Middle frontal gyrus (tissue), 1 donor: ENCODE measurements around the gene CACNA1D.

ENCODE experiments used
- DNase-seq: peaks from one replicate; pipeline ENCODE4 v3.0.0-alpha.2; 2015; ENCODE audit warnings: low spot score; ENCODE audit errors: extremely low spot score

CACNA1D gene

GRCh38 chr3:53748512-53749271 lies 254.3 kb downstream of the CACNA1D start:
- no peak for DNase-seq

GRCh38 chr3:53749448-53749847 lies 255.0 kb downstream of the CACNA1D start:
- DNase-seq, result no peak

DNA sequence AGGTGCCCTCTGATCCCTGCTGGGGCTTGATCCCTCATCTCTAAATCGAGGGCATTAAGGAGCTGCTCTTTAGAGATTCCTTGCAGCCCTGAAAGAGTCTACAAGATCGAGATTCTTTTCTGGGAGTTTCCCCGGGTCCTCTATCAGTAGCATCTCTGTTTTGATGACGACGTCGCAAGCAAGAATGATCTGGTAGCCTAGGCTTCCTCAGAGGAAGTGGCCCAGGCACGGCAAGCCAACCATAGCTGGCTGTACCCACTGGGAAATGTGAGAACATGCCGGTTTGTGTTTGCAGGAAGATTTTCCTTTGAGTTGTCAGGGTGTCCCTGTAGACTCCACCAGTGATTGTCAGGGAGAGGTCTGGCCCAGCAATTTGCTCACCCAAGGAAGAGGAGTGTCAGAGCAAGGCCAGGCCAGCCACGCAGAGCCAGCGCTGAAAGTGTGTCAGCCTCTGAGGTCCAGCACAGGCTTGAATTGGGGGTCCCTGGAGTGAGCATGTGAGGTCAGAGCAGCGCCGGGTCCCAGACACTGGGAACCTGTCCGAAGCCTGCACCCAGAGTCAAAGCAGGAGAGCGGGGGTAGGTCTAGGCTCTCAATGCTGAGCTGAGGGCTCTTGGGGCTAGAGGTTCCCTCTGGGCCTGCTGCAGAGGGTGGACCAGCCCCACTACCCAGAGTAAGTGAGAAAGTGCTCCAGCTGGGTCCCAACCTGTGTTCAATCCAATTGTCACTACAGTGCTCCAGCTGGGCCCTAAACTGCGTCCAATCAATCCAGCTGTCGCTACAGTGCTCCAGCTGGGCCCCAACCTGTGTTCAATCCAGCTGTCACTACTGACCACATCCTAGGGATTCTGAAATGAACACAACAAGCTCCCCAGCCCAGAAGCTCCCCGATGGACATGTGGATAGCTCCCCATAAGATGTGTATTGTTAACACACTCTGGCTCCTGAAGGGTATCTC lies 256.1 kb downstream of the CACNA1D start:
- DNase-seq, result no peak

- DNase-seq, result no peak
Observed at GRCh38 chr3:53753518-53754183, 259.2 kb downstream of the CACNA1D start.

GRCh38 chr3:53754325-53754724 lies 259.9 kb downstream of the CACNA1D start:
- no peak for DNase-seq

- no peak for DNase-seq
Observed at GRCh38 chr3:53758846-53759245, 264.4 kb downstream of the CACNA1D start.

GRCh38 chr3:53763353-53763752 lies 268.9 kb downstream of the CACNA1D start:
- DNase-seq, result no peak

DNA sequence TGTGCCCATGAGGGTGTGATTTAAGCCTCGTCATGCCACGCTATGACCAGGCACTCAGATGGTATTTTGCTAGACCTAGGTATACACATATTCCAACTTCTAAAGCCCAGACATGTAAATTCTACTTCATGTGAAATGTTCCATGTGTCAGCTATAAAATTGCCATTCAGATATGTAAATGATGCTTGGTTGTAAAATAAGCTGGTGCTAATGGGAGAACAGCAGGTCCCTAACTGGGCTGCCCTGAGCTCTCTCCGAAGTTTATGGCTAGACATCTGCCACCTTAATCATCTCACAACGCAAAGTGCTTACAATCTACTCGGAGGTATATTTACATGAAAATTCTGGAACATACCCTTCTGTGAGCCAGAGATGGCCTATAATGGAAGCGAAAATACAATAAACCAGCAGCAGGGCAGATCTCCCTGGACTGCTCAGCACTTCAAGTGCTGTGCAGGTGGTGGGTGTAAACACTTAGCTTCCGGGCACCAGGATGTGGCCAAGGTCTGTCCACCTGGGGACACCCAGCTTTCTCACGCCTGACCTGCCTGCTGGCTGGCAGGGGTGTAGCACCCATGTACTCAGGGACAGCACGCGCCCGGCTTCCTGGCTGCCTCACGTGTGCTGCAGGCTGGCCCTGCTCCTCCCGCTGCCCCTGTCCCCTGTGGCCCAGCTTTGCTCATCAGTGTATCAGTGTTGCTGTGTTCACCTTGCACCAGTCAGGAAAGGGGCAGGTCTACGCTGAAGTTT lies 269.8 kb downstream of the CACNA1D start:
- no peak for DNase-seq

- no peak for DNase-seq
Observed at GRCh38 chr3:53765753-53766152, 271.3 kb downstream of the CACNA1D start.

- DNase-seq, result no peak
Observed at GRCh38 chr3:53766706-53767105, 272.3 kb downstream of the CACNA1D start.

DNA sequence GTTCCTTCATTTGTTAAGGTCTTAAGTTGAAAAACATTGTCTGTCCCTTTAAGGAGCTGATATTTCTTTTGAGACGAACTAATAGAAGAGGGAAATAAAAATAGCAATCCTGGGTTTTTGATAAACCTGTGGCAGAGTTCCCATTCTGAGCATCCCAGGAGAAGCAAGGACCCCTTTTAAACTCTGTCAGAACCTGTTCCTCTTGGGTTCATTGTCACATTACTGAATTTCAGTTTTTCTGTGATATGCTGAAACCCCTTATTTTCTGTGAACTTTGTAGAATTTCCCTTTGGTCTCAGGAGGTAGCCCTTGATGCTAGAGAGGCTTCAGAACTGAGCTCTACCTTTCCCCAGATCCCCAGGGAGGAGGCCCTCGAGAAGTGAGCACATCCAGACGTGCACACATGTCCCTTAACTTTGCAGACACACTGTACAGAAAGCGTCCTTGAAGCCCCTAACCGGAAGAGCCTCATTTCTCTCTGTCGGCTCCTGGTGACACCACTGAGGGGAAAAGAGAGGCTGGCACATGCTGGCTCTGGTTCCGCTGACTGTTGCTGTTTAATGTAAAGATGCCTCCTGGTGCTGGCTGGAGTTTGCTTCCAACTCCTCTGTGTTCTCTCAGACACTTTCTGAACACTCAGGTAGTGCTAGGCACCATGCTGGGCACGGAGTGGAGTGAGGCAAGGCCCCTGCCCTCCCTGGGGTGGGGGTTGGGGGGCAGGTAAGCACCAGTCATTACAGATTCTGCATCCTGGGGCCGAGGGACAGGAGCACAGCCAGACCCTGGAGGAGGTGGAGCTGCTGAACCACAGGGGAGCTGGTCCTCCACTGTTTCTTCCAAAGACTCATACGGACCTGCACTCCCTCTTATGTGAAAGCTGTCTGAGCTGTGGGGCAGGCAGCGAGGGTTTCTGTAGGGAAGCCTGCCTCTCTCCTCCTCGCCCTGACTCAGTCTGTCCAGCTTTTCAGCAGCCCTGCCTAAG lies 274.4 kb downstream of the CACNA1D start:
- no peak for DNase-seq

DNA sequence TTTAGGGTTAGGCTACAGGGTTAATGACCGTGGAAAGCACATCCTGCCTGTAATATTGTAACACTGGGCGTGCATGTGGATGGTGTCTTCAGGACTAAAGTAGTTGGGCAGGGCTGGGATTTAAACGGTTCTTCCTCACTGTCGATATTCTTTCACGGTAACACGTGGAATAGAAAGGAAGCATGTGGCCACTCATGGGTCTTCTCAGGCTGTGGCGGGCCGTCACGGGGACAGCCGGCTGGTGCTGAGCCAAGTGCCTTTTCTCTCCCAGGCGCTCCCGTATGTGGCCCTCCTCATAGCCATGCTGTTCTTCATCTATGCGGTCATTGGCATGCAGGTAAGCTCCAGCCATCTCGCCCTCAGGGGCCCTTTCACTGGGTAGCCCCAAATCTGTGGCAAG lies 278.2 kb downstream of the CACNA1D start:
- no peak for DNase-seq

GRCh38 chr3:53773021-53773436 lies 278.6 kb downstream of the CACNA1D start:
- no peak for DNase-seq

- DNase-seq, result no peak
Observed at GRCh38 chr3:53773611-53774368, 279.4 kb downstream of the CACNA1D start.

GRCh38 chr3:53774414-53774813 lies 280.0 kb downstream of the CACNA1D start:
- DNase-seq, result no peak

DNA sequence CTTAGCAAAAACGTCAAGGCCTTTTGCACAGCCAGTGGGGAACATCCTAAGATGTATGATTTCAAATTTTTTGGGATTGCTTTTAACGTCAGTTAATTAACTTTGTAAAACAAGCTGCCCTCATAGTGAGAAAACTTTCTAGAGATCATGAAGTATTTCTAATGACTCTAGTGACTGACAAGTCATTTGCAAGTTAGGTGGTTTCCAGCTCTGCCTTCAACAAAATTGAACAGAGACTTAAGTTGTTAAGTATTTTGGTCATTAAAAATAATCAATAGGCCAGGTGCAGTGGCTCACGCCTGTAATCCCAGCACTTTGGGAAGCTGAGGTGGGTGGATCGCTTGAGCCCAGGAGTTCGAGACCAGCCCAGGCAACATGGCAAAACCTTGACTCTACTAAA lies 280.6 kb downstream of the CACNA1D start:
- no peak for DNase-seq

- no peak for DNase-seq
Observed at GRCh38 chr3:53775834-53776251, 281.4 kb downstream of the CACNA1D start.

DNA sequence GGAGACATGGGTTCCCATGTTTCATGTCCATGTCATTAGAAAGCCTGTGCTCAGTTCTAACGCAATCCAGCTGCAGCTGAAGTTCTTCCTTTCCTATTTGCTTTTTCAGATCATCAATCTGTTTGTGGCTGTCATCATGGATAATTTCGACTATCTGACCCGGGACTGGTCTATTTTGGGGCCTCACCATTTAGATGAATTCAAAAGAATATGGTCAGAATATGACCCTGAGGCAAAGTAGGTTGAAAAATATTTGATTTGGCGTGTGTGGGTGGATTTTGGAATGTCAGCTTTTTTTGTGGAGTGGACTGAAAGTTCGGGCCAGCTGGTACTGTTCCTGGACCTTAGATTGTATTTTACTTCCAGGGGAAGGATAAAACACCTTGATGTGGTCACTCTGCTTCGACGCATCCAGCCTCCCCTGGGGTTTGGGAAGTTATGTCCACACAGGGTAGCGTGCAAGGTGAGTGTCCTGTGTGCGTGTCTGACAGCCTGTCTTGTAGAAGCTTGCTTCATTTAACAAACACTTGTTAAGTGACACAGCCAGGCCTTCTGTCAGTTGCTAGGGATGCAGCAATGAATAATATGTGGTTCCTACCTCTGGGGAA lies 282.2 kb downstream of the CACNA1D start:
- DNase-seq, result no peak

GRCh38 chr3:53777468-53777867 lies 283.1 kb downstream of the CACNA1D start:
- DNase-seq, result no peak
